Gastrocnemius medialis (tissue), 4 donors: ENCODE measurements around the gene ZNF611.

Experiments
- POLR2A ChIP-seq, 2 donors: fragments of 450-650 bp; IDR thresholded peaks; one replicate each; pipeline ENCODE4 v1.6.1; 2017; ENCODE audit warnings: antibody characterized with exemption in 2 of 2, mild to moderate bottlenecking in 2 of 2, moderate library complexity in 2 of 2
- TF ChIP-seq, protein P1 (sequence below), 5 experiments: fragments of 450-650 bp in 3 of 5; fragments of 200-600 bp in 2 of 5; sonication (generic) in 2 of 5; IDR thresholded peaks in 4 of 5; conservative IDR thresholded peaks in 1 of 5; 1 replicate in 4 of 5; 2 replicates in 1 of 5; pipeline ENCODE4 v1.5.1; 2016 to 2019; ENCODE audit warnings: antibody characterized with exemption in 5 of 5, mild to moderate bottlenecking in 3 of 5, moderate library complexity in 3 of 5

DNA sequence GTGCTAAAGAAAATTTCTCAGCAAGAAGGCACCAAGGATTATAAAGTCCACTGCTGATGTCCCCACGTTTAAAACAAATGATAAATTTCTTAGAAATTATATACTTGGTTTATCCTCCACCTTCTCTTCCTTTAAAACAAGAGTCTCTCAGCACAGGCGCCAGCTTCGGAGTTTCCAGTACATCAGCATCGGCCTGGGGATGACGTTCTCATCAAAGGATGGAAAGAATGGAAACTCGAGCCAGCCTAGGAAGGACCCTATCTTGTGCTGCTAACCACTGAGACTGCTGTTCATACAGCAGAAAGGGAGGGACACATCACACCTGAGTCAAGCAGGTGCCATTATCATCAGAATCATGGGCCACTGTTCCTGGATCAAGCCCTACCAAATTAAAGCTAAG is 66.9 kb downstream of the ZNF611 start:
- TF ChIP-seq, protein P1, sequence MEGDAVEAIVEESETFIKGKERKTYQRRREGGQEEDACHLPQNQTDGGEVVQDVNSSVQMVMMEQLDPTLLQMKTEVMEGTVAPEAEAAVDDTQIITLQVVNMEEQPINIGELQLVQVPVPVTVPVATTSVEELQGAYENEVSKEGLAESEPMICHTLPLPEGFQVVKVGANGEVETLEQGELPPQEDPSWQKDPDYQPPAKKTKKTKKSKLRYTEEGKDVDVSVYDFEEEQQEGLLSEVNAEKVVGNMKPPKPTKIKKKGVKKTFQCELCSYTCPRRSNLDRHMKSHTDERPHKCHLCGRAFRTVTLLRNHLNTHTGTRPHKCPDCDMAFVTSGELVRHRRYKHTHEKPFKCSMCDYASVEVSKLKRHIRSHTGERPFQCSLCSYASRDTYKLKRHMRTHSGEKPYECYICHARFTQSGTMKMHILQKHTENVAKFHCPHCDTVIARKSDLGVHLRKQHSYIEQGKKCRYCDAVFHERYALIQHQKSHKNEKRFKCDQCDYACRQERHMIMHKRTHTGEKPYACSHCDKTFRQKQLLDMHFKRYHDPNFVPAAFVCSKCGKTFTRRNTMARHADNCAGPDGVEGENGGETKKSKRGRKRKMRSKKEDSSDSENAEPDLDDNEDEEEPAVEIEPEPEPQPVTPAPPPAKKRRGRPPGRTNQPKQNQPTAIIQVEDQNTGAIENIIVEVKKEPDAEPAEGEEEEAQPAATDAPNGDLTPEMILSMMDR (IDR thresholded peaks at IDR 0.05 in 4 of 5, conservative IDR thresholded peaks at IDR 0.05 in 1 of 5) = no peak
- TF ChIP-seq POLR2A (IDR thresholded peaks at IDR 0.05) = no peak
